ENCODE results near the gene NFATC1.

DNA sequence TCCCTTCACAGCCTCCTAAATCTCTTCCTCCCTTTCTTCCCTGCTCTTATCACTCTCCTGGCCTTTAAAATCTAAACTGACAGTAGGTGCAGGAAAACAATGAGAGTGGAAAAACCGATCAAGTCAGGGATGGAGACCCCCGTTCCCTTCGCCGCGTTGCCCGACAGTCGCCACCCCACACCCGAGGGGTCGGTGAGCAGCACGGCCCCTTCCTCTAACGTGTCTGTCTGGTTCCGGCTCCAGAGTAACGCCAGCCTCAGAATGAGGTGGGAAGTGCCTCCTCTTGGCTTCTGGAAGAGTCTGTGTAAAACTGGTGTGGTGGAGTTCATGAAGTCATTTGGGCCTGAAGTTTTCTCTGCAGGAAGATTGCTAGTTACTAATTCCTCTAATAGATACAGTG lies 138.6 kb downstream of the NFATC1 start:
- no peak for TF ChIP-seq SMC3 (conservative IDR thresholded peaks at IDR 0.05; ENCODE audit: poor library complexity)
- TF ChIP-seq EP300 (conservative IDR thresholded peaks at IDR 0.05; ENCODE audit: poor library complexity, severe bottlenecking) = no peak
- TF ChIP-seq, protein P1, sequence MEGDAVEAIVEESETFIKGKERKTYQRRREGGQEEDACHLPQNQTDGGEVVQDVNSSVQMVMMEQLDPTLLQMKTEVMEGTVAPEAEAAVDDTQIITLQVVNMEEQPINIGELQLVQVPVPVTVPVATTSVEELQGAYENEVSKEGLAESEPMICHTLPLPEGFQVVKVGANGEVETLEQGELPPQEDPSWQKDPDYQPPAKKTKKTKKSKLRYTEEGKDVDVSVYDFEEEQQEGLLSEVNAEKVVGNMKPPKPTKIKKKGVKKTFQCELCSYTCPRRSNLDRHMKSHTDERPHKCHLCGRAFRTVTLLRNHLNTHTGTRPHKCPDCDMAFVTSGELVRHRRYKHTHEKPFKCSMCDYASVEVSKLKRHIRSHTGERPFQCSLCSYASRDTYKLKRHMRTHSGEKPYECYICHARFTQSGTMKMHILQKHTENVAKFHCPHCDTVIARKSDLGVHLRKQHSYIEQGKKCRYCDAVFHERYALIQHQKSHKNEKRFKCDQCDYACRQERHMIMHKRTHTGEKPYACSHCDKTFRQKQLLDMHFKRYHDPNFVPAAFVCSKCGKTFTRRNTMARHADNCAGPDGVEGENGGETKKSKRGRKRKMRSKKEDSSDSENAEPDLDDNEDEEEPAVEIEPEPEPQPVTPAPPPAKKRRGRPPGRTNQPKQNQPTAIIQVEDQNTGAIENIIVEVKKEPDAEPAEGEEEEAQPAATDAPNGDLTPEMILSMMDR (IDR thresholded peaks at IDR 0.05; ENCODE audit: poor library complexity, severe bottlenecking) = no peak
- TF ChIP-seq EZH2 (IDR thresholded peaks at IDR 0.05; ENCODE audit: borderline replicate concordance, insufficient read depth, low read length, poor library complexity, severe bottlenecking) = no peak
- no peak for TF ChIP-seq POLR2AphosphoS5 (IDR thresholded peaks at IDR 0.05)
- TF ChIP-seq, protein P2, sequence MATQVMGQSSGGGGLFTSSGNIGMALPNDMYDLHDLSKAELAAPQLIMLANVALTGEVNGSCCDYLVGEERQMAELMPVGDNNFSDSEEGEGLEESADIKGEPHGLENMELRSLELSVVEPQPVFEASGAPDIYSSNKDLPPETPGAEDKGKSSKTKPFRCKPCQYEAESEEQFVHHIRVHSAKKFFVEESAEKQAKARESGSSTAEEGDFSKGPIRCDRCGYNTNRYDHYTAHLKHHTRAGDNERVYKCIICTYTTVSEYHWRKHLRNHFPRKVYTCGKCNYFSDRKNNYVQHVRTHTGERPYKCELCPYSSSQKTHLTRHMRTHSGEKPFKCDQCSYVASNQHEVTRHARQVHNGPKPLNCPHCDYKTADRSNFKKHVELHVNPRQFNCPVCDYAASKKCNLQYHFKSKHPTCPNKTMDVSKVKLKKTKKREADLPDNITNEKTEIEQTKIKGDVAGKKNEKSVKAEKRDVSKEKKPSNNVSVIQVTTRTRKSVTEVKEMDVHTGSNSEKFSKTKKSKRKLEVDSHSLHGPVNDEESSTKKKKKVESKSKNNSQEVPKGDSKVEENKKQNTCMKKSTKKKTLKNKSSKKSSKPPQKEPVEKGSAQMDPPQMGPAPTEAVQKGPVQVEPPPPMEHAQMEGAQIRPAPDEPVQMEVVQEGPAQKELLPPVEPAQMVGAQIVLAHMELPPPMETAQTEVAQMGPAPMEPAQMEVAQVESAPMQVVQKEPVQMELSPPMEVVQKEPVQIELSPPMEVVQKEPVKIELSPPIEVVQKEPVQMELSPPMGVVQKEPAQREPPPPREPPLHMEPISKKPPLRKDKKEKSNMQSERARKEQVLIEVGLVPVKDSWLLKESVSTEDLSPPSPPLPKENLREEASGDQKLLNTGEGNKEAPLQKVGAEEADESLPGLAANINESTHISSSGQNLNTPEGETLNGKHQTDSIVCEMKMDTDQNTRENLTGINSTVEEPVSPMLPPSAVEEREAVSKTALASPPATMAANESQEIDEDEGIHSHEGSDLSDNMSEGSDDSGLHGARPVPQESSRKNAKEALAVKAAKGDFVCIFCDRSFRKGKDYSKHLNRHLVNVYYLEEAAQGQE (IDR thresholded peaks at IDR 0.05; ENCODE audit: borderline replicate concordance) = no peak
- TF ChIP-seq RAD21 (conservative IDR thresholded peaks at IDR 0.05) = no peak
